A673 (cell line): ENCODE results near the gene RFXANK. TPM values are rescaled to one million over a fixed set of nuclear protein-coding genes. Genes with fewer than 3 reads are reported as not detected.
"Not testable (repeated sequence)": the region's sequence is repeated elsewhere in the genome, so short reads cannot be mapped to it uniquely, and the experiment has no call there.

Source experiments
- BruUV-seq: library from RNA; stranded (reverse); fragments of 400-500 nt; replicated peaks from 2 replicates; lab custom pipeline; 2021; lab: Mats Ljungman, UMichigan
- CTCF ChIA-PET: fragments of 300-600 bp; sonication (Branson Sonifier 250); formaldehyde crosslinking; loops from one replicate; lab custom pipeline; 2022; ENCODE audit warnings: antibody characterized with exemption; lab: Charles Lee
- POLR2A ChIA-PET: fragments of 300-600 bp; sonication (Branson Sonifier 250); formaldehyde crosslinking; loops from one replicate; lab custom pipeline; 2022; ENCODE audit warnings: antibody characterized with exemption; ENCODE audit not compliant: low non-redundant PET; lab: Charles Lee
- DNase-seq: peaks from one replicate; pipeline ENCODE4 v3.0.0-alpha.2; 2015; ENCODE audit warnings: low spot score
- H3K27ac ChIP-seq: fragments of 200-600 bp; sonication (generic); 2 replicates; pipeline ENCODE4 v1.5.1; 2016; ENCODE audit warnings: mixed run types, low read depth, mild to moderate bottlenecking, mixed read lengths, antibody characterized with exemption, low read length; ENCODE audit not compliant: poor library complexity, severe bottlenecking
- H3K27me3 ChIP-seq: fragments of 200-600 bp; sonication (generic); replicated peaks from 2 replicates; pipeline ENCODE4 v1.6.1; 2017; ENCODE audit warnings: mixed run types, low read depth, mild to moderate bottlenecking, mixed read lengths, antibody characterized with exemption, low read length; ENCODE audit not compliant: insufficient read depth, poor library complexity
- H3K36me3 ChIP-seq: fragments of 200-600 bp; sonication (generic); 2 replicates; pipeline ENCODE4 v1.6.1; 2016; ENCODE audit warnings: mixed run types, mild to moderate bottlenecking, mixed read lengths, antibody characterized with exemption, low read length; ENCODE audit not compliant: insufficient read depth, poor library complexity, severe bottlenecking
- H3K4me1 ChIP-seq: fragments of 200-600 bp; sonication (generic); 2 replicates; pipeline ENCODE4 v1.6.1; 2017; ENCODE audit warnings: mixed run types, mild to moderate bottlenecking, mixed read lengths, antibody characterized with exemption, low read length; ENCODE audit not compliant: insufficient read depth, poor library complexity, severe bottlenecking
- H3K4me3 ChIP-seq: fragments of 200-600 bp; sonication (generic); 2 replicates; pipeline ENCODE4 v1.5.1; 2016; ENCODE audit warnings: low read depth, mixed run types, mild to moderate bottlenecking, mixed read lengths, low read length; ENCODE audit not compliant: poor library complexity, severe bottlenecking
- H3K9me3 ChIP-seq: fragments of 200-600 bp; sonication (generic); 2 replicates; pipeline ENCODE4 v1.6.1; 2016; ENCODE audit warnings: mixed run types, low read depth, mild to moderate bottlenecking, mixed read lengths, antibody characterized with exemption, low read length; ENCODE audit not compliant: poor library complexity, severe bottlenecking
- CTCF ChIP-seq: fragments of 300-800, 200-600 bp; sonication (generic); conservative IDR thresholded peaks from 2 replicates; pipeline ENCODE4 v1.5.1; 2017; ENCODE audit warnings: low read depth, mild to moderate bottlenecking, antibody characterized with exemption, low read length, moderate library complexity, mixed read lengths
- EZH2 ChIP-seq: fragments of 200-600 bp; sonication (generic); IDR thresholded peaks from 2 replicates; pipeline ENCODE4 v1.6.1; 2017; ENCODE audit warnings: borderline replicate concordance, low read depth, mild to moderate bottlenecking, mixed read lengths, antibody characterized with exemption, low read length; ENCODE audit not compliant: poor library complexity, severe bottlenecking
- intact Hi-C: fragments of 100-400 bp; cut with micrococcal nuclease; formaldehyde crosslinking; loops from one replicate; pipeline ENCODE4 v1.10.0; 2022; ENCODE audit not compliant: unreplicated experiment
- total RNA-seq: library from RNA; stranded (reverse); gene quantifications from 2 replicates; pipeline ENCODE4 v1.2.3, GENCODE V29; 2021

RFXANK gene
- total RNA-seq, 1 experiment from 2014 or later = 96.3 TPM

- CTCF ChIA-PET = no interaction called here
Measured at GRCh38 chr19:19215792-19216191, 23.7 kb downstream of the RFXANK start.

GRCh38 chr19:19217099-19217498 lies 25.0 kb downstream of the RFXANK start:
- ChIA-PET CTCF (no interaction called here), POLR2A (no interaction called here)
- Histone ChIP-seq H3K27me3 (peaks cover 25% of the 10 kb centered on the region), H3K9me3 (no peaks in the 10 kb centered on the region), H3K36me3 (no peaks in the 10 kb centered on the region), H3K4me3 (no peak overlapping the region), H3K4me1 (peaks cover 5% of the 10 kb centered on the region), H3K27ac (no peak overlapping the region)
- DNase-seq = no peak
- intact Hi-C loops = no loop called here
- BruUV-seq = no TSS peak
- TF ChIP-seq CTCF = no peak
- no peak for TF ChIP-seq EZH2

More at GRCh38 chr19:19215792-19216191, 23.7 kb downstream of the RFXANK start:
- intact Hi-C loops = no loop called here
- no peak overlapping the region for H3K27ac ChIP-seq
- BruUV-seq = no TSS peak
- no peak for DNase-seq
- H3K4me1 ChIP-seq = peaks cover 5% of the 10 kb centered on the region
- no peak for TF ChIP-seq EZH2
- TF ChIP-seq CTCF = no peak
- no peaks in the 10 kb centered on the region for H3K36me3 ChIP-seq
- H3K4me3 ChIP-seq = no peak overlapping the region
- no peaks in the 10 kb centered on the region for H3K9me3 ChIP-seq
- peaks cover 36% of the 10 kb centered on the region for H3K27me3 ChIP-seq
- POLR2A ChIA-PET = no interaction called here

GRCh38 chr19:19218911-19219310 lies 26.9 kb downstream of the RFXANK start:
- no peak overlapping the region for H3K4me3 ChIP-seq
- BruUV-seq = no TSS peak
- ChIA-PET POLR2A (no interaction called here), CTCF (no interaction called here)
- intact Hi-C loops = no loop called here
- H3K9me3 ChIP-seq = no peaks in the 10 kb centered on the region
- TF ChIP-seq CTCF (no peak), EZH2 (no peak)
- H3K36me3 ChIP-seq = no peaks in the 10 kb centered on the region
- no peak overlapping the region for H3K27ac ChIP-seq
- peaks cover 12% of the 10 kb centered on the region for H3K27me3 ChIP-seq
- H3K4me1 ChIP-seq = peaks cover under 1% of the 10 kb centered on the region
- no peak for DNase-seq

DNA sequence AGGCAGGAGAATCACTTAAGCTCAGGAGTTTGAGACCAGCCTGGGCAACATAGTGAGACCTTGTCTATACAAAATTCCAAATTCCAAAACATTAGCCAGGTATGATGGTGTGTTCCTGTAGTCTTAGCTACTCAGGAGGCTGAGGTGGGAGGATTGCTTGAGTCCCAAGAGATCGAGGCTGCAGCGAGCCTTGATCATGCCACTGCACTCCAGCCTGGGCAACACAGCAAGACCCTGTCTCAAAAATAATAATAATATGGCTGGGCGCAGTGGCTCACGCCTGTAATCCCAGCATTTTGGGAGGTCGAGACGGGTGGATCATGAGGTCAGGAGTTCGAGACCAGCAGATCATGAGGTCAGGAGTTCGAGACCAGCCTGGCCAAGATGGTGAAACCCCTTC lies 28.9 kb downstream of the RFXANK start:
- H3K4me3 ChIP-seq, POLR2A ChIA-PET, H3K27ac ChIP-seq, BruUV-seq, DNase-seq, H3K36me3 ChIP-seq, H3K4me1 ChIP-seq, H3K9me3 ChIP-seq, intact Hi-C loops: not testable (repeated sequence)
- peaks cover 12% of the 10 kb centered on the region for H3K27me3 ChIP-seq
- CTCF ChIA-PET = interaction anchor here (0.7 kb wide), 1 partner anchor 46 kb away, joined by 8 read pairs; no protein-coding TSS in a partner anchor
